Muscle of arm (tissue), 12 donors: ENCODE measurements around the gene ADAR. TPM values are rescaled to one million over a fixed set of nuclear protein-coding genes. Genes with fewer than 3 reads are reported as not detected.
A peak's percentile ranks its signal among the peaks of the same experiment; 100 is the strongest.

Source experiments
- DNase-seq: peaks from one replicate; pipeline ENCODE4 v3.0.0-alpha.2; 2013
- polyA plus RNA-seq, 12 donors: library from polyadenylated mRNA; unstranded; fragments of 120-200 nt; gene quantifications; one replicate each; pipeline ENCODE4 v1.2.1, GENCODE V29; 2013; ENCODE audit not compliant: insufficient read length in 12 of 12

The ADAR gene
- polyA plus RNA-seq, 12 donors: 40.0 to 249 (median 53.3) TPM

DNA sequence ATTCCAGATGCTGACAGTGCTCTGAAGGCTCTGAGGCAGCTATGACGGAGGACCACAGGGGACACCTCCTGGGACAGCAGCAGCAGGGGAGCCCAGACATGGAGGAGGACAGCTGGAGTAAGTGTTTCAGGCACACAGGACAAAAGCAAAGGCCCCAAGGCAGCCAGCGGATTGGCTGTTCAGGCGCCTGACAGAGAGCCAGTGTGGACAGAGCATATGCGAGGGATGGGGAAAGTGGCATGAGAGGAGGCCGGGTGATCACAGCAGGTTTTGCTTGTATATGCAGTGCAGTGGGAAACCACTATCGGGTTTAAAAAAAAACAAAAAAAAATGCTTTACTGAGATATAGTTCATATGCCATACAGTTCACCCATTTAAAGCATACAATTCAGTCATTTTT, 21.3 kb downstream of the ADAR start:
- no peak for DNase-seq

DNA sequence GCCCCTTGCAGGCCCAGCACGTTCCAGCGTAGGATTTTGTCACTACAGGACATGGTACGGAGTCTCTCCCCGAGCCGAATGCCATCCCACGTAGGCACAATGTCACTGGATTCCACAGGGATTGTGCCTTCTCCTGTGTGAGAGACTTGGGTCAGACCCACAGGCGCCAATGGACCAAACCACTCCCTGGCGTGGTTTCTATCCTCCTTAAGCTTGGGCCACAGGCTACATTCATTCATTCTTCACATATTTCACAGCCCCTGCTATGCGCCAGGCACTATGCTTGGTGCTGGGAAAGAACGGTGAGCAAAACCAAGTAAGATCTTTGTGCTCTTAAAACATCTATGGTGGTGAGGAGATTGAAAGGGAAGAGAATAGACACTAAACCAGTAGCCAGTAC, 21.8 kb downstream of the ADAR start:
- DNase-seq: no peak

DNA sequence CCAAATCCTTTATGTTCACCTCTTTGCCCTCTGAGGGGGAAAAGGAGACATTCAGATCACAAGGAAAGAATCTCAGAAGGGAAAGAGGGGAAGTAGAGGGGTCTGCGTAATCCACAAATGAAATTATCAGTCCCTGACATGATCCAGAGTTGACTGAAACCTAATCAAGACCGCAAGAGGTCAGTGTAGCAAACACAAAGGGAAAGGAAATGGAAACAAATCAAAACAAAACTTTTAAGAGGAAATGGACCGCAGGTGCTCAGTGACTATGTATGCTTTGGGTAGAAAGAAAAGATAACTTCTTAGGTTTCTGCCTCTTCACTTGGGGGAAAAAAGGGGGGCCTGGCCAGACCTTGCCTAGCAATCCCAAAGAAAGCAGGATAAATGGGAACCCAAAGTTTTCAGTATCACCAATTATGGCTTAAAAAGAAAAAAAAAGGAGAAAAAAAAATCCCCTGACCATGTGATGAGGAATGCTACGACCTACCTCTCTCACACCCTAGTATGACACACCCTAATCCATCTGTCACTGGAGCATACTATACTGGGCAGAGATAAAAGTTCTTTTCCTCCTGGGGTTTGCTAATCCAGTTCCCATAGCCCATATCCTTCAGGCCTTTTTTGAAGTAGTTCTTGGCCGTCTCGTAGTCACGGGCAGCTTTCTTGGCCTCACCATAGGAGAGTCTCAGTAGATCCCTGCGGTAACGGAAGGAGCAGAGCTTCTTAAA, 23.6 kb downstream of the ADAR start:
- DNase-seq: no peak

DNA sequence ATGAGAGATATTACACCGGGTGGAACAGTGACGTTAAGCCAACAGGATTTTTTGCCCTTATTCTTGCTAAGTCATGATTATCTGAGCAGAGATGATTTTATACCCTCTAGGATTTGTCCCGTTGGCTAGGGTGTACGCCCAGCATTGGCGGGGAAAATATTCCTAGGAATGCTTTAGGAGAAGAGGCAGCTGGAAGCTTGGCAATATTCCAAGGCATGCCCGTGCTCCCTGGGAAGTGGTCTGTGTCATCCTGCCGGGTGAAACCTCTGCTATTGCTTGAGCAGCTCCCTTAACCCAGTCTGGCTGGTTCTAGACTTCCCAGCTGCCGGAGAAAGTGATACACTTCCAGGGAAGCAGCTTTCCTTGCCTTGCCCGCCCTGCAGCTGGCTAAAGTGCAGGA, 24.2 kb downstream of the ADAR start:
- DNase-seq: no peak

DNA sequence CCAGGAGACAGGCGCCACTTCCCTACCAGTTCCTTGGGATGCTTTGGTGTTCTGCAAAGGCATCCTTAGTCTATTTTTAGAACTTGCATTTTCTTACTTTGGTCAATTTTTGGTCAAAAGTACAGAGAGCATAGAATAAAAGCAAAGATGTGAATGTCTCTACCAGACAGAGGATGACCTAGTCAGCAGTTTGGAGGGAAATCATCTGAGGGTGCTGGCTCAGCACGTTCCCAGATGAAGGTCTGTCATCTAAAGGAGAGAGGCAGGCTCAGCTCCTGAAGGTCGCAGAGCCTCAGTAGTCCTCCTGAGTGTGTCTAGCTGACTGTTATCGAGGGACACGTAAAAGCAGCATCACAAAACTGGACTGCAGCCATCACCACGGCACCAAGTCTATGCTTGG, 25.1 kb downstream of the ADAR start:
- no peak for DNase-seq

DNA sequence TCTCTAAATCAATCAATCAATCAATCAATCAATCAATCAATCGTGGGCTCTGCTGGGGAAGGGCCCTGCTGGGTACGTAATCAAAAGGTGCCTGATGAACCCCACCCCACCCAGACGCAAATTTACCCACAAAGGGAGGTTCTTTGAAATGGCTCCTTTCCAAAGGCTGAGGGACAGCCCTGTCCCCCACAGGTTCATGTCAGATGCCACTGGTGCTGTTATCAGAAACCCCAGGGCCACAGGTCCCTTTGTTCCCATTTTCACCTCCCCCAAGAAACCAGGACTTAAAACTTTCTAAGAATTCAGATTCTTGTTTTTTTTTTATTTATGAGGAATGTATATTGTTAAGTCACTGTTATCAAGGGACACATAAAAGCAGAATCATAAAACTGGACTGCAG, 26.2 kb downstream of the ADAR start:
- DNase-seq: no peak

DNA sequence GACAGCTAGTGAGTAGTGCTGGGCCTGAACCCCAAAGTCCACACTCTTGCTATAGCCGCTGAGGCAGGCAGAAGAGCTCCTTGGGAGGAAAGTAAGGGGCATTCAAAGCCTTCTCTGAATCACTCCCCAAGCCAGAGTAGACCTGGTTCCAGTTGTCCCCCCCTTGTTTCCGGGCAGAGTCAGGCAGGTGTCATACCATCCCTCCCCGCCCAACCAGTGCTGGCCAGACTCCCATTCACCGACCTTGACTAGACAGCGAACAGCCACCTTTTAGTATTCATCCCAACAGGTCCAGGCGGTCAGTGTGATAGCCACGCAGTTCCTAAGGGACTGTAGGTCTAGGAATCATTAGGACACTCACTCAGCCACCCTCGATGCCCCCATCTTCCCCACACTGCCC, 28.6 kb downstream of the ADAR start:
- no peak for DNase-seq

DNA sequence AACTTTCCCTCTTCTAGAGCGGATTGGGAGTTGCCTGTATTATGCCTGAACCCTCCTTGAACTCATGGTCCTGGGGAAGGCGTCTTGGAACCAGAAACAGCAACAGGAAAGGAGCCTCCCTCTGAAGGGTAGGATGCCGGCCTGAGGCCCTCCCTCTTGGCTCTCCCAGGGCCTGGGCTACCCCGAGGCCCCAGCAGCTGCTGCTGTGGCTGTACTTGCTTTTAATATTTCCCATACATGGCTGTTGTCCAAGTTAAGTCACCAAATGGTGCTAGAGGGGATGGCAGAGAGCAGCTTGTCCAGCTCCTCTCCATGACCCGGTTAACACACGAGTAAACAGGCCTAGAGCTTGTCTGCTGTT, 29.9 kb downstream of the ADAR start:
- DNase-seq: no peak

DNA sequence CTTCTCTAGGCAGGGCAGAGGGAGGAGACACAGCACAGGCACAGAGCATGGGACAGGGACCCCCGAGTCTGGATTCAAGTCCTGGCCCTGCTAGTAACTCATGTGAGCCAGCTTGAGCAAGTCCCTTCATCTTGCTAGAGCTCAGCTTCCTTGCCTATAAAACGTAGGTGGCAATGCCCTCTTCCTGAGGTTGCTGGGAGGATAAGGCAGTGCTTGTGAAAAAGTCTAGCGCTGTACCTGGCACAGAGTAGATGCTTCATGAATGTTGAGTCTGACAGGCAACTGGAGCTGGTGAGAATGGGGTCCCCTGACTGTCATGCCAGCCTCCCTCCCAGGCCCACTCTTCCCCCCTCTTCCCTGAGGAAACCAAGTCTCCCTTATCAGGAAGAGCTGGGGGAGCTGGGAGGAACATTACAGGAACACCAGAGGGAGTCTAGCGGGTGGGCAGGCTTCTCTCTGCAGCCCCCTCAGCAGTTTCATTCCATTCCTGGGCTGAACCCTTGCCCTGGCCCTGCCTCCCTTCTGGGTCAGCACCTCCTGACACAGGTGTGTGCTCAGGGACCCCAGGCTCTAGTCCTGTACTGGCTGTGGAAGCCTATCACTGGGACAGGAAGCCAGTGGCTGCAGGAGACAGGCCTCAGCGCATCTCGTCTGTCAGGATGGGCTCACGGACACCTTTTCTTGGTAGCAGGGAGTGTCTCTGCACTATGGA, 30.5 kb downstream of the ADAR start:
- no peak for DNase-seq

DNA sequence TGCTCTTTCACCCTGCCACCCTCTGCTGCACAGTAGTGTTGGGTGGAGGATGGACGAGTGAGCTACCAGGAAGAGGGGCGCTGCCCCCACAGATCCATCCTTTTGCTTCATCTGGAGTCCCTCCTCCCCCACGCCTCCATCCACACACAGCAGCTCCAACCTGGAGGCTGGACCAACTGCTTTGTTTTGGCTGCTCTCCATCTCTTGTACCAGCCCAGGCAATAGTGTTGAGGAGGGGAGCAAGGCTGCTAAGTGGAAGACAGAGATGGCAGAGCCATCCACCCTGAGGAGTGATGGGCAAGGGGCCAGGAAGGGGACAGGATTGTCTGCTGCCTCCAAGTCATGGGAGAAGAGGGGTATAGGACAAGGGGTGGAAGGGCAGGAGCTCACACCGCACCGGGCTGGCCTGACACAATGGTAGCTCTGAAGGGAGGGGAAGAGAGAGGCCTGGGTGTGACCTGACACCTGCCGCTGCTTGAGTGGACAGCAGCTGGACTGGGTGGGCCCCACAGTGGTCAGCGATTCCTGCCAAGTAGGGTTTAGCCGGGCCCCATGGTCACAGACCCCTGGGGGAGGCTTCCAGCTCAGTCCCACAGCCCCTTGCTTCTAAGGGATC, 31.9 kb downstream of the ADAR start:
- DNase-seq: no peak

DNA sequence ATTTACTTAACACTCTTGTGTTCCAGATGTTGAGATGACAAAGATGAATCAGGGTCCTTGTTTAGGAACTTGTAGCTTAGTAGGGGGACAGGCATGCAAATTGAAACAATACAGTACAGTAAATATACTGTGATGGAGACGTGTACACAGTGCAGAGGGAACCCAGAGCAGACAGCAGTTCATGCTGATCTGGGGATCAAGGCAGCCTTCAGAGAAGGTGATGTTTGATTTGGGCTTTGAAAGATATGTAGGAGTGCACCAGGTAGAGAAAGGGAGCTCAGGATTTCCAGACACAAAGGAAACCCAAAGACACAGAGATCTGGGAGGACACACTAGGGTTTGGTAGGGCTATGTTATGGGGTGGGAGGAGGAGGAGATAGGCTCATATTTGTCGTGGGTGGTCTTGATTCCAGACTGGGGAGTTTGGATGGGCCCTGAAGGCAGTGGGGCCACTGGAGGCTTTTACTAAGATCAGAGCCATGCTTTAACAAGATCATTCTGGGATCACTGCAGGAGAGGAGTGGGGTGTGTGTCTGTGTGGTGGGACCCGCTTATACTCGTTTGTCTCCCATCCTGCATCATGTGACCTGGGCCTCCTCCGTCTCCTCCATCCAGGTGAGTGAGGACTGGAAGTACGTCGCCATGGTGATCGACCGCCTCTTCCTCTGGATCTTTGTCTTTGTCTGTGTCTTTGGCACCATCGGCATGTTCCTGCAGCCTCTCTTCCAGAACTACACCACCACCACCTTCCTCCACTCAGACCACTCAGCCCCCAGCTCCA, 32.6 kb downstream of the ADAR start:
- DNase-seq: no peak

DNA sequence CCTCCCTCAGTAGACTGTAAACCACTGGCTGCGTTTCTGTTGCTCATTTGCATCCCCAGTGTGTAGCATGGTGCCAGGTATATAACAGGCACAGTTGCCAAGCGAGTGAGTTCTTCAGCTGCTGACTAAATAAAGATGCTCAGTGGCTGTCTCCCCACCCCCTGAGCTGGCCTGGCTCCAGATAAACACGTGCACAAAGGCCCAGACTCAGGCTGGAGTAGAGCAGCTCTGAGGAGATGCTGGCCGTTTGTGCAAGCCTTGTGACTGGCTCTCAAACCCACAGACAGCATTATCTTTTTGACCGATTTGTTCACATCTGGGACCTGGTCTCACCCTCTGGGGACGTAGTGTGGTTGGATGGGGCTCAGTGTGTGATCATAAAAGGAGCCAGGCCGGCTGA, 33.3 kb downstream of the ADAR start:
- DNase-seq: no peak

DNA sequence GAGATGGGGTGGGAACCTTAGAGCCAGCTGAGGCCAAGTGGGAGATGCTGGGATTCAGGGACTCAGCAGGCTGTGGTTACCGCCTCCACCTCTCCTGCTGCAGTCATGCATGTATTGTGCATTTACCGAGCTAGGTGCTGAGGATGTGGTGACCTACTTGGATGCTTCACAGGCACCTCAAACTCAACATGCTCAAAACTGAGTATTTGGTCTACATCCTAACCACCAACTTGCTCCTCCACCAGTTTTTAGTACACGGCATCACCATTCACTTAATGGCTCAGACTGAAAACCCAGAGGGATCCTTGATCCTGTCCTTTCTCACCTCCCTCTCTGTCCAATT, 34.8 kb downstream of the ADAR start:
- DNase-seq: no peak

DNA sequence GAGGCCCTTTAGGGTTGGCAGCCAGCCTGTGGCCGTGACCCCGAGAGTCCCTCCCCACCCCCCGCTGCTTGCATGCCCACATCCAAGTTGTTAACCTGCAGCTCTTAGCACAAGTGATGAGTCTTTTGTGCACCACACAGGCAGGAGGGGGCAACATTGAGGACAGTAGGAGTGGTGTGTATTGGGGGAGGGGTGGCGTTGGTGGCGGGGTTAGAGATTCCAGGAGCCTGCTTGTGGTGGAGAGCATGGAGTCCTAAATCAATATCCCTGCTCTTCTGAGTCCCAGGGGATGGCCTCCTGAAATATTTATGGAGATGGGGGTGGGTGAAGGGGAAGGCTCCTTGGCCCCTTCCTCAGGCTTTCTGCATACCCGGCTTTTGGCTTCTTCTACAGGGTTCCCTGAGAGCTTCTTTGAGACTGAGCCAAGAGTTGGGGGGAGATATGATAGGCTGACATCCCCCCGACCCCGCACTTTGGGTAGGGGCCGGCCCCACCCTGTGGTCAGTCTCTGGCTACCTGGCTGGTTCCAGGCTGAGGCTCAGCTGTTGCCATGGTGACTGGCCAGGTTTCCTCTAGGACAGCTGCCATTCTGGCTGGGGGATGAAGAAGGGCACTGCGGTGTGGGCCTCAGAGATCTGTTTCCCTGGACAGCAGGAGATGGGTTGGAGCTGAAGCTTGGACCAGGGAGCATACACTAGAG, 35.4 kb downstream of the ADAR start:
- DNase-seq: no peak

DNA sequence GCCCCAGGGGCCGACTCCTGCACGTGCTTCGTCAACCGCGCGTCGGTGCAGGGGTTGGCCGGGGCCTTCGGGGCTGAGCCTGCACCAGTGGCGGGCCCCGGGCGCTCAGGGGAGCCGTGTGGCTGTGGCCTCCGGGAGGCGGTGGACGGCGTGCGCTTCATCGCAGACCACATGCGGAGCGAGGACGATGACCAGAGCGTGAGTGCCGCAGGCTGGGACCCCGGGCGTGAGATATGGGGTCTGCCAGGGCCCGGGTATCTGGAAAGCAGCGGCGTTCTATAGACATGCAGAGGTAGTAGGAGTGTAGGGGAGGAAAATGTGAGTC, 36.1 kb downstream of the ADAR start:
- no peak for DNase-seq

DNA sequence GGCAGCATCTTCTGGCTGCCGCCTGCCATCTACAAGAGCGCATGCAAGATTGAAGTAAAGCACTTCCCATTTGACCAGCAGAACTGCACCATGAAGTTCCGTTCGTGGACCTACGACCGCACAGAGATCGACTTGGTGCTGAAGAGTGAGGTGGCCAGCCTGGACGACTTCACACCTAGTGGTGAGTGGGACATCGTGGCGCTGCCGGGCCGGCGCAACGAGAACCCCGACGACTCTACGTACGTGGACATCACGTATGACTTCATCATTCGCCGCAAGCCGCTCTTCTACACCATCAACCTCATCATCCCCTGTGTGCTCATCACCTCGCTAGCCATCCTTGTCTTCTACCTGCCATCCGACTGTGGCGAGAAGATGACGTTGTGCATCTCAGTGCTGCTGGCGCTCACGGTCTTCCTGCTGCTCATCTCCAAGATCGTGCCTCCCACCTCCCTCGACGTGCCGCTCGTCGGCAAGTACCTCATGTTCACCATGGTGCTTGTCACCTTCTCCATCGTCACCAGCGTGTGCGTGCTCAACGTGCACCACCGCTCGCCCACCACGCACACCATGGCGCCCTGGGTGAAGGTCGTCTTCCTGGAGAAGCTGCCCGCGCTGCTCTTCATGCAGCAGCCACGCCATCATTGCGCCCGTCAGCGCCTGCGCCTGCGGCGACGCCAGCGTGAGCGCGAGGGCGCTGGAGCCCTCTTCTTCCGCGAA, 36.6 kb downstream of the ADAR start:
- no peak for DNase-seq

DNA sequence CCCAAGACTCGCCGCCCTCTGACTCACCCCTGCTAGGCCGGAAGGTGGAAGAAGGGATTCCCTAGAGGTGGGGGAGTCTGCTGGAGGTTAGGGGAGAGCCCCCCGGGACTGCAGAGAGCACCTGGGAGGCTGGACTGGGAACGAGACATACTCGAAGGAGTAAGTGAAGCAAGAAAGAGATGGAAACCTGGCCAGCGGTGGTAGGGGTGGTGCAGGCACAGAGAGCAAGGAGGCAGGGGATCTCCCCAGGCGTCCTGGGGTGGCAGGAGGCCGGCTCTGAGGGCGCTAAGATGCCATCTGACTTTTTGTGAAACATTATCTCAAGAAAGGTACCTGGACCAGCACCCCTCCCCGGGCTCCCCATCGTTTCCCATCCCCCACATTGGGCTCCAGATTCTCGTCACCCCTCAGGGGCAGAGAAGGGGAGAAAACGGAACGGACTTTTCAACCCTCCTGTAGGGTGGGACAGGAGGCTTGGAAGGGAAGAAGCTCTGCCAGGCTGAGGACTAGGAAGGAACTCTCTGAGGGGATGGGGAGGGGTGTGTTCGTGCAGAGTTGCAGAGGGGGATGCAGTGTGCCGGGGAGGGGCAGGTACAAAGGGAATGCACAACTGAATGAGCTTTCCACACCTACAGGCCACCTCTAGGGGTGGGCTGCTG, 39.7 kb downstream of the ADAR start:
- no peak for DNase-seq

DNA sequence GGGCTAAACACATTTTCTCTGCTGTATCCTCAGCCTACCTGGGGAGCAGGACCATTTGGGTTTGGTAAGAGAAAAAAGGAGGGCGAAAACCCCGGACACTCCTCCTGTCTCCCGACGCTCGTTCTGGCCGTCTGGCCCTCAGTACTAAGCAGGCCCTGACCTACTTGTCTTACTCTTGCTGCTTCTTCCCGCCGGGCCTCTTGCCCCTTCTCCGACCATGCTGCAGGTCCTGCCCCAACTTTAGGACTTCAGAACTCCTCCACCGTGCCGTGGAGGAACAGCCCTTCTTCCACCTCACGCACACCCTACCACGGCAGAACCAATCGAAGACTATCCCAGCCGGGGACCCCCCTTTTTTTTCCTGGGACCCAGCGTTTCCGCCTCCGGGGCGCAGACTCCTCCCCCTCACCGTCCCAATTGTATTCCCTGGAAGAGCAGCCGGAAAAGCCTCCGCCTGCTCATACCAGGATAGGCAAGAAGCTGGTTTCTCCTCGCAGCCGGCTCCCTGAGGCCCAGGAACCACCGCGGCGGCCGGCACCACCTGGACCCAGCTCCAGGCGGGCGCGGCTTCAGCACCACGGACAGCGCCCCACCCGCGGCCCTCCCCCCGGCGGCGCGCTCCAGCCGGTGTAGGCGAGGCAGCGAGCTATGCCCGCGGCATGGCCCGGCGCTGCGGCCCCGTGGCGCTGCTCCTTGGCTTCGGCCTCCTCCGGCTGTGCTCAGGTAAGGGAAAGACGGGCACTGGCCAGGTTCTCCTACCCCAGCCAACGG, 40.4 kb downstream of the ADAR start, which contains the start of gene CHRNB2:
Gene CHRNB2, plus strand, starts transcription at position 393 of the 771 bp plus-strand sequence. Its CDS starts 267 bp downstream, at position 660.
- DNase-seq: no peak

DNA sequence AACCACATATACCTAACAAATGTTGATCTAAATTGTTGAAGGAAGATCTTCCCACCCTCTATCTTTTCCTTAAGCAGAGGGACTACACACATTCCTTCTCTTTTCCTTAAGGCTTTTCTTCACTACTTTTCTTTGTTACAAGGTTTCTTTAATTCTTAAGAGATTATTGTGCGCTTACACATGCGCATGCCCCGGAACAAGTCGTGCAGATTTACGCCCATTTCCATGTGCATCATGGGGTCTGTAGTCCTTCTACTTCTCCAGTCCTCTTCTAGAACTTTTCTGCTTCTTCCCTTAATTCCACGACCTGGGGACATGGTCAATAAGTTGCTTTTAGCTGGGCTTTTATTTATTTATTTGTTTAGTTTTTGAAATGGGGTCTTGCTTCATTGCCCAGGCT, 42.1 kb downstream of the ADAR start:
- no peak for DNase-seq

DNA sequence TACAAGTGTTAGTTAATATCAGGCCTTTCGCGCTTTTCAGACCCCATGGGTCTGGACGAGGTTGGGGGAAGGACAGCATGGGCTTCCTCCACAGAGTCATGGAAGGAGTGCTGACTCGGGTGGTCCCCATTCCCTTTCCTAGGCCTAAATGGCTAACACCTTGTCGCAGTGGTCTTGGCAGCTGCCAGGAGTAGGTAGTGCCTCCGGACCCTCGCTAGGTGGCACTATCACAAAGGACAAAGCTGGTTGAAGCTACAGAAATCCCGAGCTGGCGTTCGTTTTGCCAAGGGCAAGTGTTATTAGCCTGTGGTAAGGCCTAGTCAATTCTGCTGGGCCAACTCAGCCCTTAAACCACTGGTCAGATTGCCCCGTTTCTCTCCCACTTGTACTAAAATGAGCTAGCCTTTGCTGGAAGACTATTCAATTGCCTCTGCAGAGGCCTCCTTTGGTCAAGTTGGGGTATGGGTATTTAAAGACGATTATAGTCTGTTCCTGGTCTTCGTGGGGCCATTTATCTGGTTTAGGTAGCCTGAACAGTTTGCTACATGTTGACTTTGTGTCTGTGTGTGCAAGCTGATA, 48.4 kb downstream of the ADAR start:
- peak; percentile 91 for DNase-seq
